ENCODE measurements around the gene RHPN2.

DNA sequence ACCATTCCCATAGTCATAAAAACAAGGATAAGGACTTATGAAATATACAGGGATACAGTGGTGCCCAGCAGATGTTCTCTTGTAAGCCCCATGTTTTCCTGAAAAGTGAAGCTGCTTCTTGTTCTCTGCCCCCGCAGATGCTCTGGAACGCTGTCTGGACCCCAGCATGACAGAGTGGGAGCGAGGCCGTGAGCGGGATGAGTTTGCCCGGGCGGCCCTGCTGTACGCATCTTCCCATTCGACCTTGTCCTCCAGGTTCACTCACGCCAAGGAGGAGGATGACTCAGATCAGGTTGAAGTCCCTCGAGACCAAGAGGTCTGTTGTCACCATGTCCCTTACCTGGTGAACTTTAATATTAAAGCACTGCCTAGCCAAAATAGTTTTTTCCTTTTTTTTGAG lies 46.9 kb upstream of the RHPN2 start:
- TF ChIP-seq CTCF (conservative IDR thresholded peaks at IDR 0.05) (no peak), EZH2 (IDR thresholded peaks at IDR 0.05; ENCODE audit: low read depth) (no peak)
